NCI-H2171 (cell line): ENCODE measurements around the gene SHISA9.
"Not testable (repeated sequence)": the region's sequence is repeated elsewhere in the genome, so short reads cannot be mapped to it uniquely, and the experiment has no call there.

Experiments used
- DNase-seq: peaks from one replicate; lab custom pipeline; 2025; lab: John Stamatoyannopoulos, UW

The SHISA9 gene

DNA sequence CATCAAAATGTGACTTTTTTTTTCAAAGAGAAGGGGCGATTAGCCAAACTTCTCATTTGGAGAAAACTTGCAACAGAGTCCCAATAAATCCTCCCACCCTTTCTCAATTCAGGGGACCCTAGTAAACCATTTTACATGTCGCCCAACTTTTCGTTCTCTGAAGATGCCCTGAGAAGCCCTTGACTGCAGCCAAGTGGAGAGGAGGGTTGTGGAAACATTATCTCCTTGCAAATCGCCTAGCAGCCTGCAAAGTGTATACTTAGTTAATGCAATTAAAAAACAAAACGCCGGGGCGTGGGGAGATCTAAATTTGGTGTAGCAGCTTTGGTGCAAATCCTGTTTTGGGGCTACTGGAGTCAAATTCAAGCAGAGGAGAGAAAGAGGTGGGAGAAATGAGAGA lies 1.2 kb upstream of the SHISA9 start:
- DNase-seq = no peak

DNA sequence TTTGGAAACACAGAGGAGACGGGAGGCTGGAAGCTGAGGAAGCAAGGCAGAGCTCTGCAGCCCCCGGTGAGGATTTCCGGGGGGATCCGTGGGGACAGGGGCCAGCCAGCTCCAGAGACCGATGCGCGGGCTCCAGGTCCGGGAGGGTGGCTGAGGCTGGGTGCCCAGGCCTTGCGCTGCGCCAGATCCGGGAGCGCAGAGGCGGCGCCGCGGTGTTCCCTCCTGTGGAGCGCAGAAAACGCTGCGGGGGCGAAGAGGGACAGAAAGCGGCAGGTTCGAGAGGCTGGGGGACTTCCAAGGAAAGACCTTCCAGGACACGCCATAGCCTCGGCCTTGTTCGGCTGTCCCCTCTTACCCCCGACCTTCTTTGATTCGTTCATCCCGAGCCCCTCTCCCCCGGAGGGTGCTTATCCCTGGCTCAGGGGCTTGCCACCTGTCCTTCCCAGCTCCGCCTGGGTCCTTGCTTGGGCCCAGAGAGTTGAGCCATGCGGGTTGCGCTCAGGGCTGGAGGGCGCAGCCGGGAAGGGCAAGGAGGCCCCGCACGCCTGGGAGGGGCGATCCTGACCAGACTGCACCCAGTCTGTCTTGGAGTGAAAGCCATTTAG lies 697 bp upstream of the SHISA9 start:
- no peak for DNase-seq

DNA sequence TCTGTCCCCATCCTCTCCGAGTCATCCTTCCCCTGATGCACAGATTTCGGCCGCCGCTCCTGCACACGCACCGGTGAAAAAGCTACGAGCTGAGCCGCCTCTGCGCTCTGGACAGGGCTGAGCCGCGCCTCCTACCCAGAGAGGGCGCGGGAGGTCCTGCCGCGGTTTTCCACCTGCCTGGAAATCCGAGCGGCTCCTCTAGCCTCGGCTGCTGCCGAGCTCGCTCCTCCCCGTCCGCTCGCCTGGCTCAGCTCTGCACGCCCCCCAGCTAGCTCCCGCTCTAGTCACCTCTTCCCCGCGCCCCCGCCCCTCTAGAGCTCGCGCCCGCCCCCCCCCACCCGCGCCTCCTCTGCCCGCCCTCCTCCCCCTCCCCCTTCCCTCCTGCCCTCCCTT lies 198 bp upstream of the SHISA9 start:
- peak; percentile 79 for DNase-seq

DNA sequence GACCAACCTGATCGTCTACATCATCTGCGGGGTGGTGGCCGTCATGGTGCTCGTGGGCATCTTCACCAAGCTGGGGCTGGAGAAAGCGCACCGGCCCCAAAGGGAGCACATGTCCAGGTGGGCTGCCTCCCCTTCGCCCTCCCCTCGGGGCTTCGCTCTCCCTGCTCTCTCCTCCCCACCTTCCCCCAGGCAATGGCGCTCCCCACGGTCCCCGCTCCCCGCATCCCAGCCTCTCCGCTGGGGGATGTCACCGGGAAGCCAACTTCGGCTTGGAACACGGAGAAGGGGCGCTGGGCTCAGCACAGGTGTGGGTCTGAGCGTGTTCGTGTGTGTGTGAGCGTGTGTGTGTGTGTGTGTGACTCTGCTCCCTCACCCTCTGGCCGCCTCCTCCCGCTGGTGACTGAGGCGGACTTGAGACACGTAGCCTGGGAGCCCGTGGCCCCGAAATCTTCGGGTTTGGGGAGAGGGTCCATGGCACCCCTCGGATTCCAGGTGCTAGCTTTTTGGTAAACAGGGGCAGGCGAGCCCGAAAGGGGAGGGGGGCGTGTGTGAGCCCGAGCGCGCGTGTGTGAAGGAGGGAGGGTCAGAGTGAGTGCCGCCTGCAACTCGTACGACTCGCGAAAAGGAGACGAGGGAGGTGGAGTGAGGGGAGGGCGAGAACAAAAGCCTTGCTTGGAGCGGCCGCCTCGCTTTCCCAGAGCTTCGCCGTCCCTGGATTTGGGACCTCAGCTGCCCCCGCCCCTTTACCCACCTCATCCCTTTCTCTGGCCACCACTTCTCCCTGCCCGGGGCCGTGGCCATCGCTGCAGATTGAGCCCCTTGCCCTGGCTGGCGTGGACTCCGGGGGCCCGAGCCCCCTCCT lies 1.3 kb downstream of the SHISA9 start:
- peak; percentile 34 for DNase-seq

DNA sequence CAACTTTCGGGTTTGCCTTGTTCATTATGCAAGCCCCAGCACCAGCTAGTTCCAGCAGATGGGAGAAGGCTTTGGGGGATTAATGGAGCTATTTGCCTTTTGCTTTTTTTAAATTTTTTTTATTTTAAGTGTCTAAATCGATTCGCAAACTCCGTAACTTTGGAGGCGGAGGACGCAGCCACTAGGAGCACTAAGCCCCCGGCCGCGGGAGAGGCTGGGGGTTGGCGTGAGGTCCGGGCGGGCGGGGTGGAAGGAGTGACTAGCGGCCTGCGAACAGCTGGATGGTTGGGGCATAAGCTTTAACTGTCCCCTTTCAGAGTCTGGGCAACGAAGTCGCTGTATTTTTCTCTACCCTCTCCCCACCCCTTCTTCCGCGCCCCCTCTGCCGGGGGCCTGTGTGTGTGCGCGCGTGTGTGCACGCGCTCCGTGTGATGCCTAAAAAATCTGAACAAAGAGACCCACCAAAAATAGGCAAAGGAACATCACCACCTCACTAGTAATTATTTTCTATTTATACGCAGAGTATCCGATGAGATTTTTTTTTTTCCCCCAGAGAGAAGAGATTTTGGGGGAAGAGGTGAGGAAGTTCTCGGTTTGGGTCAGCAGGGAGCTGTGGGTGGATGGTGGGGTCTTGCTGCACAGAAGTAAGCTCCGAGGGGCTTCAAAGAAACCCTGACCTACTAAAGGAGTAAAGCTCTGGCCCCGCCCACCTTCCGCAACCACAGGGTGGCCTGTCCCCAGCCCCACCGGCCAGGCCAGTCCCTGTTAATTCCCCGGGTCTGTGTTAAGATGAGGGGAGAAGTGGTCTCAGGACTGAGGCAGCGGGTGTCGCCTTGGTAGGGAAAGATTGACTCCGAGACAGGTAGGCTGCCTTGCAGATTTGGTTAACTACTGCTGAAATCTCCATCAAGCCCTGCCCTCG lies 2.3 kb downstream of the SHISA9 start:
- no peak for DNase-seq

DNA sequence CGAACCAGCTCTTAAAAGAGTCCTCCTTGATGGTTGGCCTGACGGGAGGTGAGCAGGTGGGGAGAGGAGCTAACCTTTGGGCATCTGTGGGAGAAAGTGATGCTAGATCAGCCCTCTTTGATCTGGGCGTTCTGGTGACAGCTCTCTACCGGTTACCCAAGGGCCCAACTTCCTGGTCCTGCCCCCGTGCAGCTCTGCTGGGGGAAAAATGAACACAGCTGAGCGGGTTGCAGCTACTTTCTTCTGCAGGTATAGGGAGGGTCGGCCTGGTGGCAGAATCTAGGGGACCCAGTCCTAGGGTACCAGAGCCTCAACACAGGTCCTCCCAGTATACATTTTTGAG lies 2.9 kb downstream of the SHISA9 start:
- no peak for DNase-seq

DNA sequence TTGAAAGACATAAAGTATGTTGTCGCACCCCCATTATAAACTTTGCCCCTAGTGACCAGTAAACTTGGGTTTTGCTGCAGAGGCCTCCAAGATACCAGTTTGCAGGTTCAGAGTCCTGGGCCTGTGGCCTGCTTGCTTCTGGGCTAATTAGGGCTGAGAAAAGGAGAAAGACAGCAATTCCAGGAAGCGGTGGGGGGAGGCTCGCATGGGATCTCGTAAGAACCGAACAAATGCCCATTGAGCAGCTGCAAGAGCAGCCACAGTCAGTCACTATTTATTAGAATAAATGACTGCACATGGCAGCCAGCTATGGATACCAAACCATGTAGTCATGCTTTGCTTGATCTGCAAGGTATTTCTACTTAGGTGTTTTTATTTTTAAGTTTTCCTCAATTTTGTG lies 4.9 kb downstream of the SHISA9 start:
- no peak for DNase-seq

DNA sequence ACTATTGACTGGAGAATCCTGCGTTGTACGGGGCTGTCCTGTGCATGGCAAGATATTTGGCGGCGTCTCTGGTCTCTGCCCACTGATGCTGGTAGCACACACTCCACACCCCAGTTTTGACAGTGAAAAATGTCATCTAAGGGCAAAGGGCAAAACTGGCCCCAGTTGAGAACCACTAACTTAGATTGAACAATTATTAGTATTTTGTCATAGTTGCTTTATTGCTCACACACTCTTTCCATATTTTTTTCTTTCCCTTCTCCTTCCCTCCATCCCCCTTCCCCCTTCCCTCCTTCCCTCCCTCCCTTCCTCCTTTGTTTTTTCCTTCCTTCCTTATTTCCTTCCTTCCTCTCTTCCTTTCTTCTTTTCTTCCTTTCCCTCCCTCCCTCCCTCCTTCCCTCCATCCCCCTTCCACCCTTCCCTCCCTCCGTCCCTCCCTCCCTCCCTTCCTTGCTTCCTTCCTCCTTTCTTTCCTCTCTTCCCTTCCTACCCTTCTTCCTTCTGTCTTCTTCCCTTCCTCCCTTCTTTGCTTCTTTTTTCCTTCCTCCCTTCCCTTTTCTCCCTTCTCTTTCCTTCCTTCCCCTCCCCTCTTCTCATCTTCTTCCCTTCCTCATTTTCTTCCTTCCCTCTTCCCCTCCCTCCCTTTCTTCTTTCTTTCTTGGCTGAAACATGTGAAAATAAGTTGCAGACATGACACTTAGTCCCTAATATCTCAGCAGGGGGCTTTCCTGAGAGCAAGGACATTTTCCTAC lies 5.5 kb downstream of the SHISA9 start:
- no peak for DNase-seq

DNA sequence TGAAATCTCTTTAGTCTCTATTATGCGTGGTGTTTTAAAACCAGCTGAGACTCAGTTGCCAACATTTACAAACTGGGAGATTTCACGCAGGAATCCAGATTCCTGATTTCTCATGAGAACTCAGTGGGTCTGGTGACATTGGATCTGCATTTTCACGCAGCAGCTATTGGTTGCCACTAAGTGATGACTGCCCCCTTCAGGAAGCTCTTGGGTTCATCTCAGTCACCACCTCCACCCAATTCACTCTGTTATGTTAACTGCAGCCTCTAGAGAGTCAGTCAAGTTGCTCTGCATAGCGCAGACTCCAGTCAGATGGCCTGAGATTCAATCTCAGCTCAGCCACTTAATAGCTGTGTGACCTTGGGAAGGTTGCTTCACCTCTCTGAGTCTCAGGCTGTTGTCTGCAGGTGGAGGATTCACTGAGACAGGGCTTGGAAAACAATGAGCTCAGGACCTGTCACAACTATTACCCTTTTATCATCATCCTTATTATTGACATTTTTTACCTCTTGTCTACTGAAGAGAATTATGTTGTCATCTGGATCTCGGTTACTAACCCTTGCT lies 6.4 kb downstream of the SHISA9 start:
- no peak for DNase-seq

DNA sequence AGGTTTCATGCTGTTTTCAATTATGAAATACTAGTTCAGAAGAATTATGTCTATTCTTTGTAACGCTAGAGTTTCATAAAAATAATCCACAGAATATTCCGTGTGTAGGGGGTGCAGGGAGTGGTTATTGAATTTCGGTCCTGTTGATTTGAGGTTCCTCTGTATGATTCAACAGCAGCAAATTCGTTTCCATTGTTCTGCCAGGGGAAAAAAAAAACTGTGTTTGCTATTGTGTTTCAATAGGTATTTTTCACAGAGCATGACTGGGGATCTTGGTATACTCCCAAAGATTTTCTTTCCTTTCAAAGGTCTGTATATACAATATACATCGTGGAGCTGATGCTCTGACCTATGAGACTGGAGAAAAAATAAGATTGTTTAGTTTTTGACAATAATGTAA lies 15.8 kb downstream of the SHISA9 start:
- no peak for DNase-seq

DNA sequence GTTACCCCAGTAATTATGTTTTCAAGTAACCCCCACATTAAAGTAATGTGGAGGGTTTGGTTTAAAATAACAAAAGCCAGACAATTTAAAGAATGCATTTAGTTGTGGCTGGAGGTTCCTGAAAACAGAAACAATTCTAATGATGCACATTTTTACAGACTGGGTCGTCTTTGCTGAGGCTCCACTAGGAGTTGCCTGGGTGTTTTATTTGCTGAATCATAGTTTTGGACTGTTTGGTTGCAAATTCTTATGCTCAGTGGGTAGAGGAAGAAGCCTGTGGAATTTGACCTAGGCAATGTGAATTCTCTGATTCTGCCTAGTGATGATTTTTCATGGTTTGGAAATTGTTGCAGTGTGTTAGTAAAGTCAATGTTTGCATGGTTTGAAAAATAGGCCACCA lies 16.3 kb downstream of the SHISA9 start:
- no peak for DNase-seq

DNA sequence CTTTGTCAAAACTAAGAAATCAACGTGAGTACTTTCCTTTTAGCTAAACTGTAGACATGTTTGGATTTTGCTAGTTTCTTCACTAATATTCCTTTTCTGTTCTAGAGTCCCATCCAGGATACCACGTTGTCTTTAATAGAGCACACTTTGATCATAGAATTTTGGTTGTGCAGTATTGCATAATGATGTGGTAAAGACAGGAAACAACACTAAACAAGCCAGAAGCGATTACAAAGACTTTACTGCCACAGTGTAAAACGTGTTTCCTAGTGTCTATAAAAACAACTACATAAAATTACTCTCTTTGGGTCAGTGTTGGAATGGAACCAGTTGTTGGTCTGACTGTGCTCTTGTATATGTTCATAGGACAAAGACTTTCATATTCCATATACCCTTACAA lies 19.3 kb downstream of the SHISA9 start:
- no peak for DNase-seq

DNA sequence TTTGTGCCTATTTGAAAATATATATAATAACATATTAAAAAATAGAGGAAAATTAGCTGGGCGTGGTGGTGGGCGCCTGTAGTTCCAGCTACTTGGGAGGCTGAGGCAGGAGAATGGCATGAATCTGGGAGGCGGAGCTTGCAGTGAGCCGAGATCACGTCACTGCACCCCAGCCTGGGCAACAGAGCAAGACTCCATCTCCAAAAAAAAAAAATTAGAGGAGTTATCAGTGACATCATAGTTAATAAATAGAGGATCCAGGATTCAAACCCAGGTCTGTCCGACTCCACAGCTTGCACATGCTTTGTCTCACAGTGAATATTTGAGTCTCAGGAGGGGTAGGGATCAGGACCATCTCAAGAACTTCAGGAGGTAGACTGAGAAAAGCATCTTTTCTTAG lies 22.2 kb downstream of the SHISA9 start:
- not testable (repeated sequence) for DNase-seq

DNA sequence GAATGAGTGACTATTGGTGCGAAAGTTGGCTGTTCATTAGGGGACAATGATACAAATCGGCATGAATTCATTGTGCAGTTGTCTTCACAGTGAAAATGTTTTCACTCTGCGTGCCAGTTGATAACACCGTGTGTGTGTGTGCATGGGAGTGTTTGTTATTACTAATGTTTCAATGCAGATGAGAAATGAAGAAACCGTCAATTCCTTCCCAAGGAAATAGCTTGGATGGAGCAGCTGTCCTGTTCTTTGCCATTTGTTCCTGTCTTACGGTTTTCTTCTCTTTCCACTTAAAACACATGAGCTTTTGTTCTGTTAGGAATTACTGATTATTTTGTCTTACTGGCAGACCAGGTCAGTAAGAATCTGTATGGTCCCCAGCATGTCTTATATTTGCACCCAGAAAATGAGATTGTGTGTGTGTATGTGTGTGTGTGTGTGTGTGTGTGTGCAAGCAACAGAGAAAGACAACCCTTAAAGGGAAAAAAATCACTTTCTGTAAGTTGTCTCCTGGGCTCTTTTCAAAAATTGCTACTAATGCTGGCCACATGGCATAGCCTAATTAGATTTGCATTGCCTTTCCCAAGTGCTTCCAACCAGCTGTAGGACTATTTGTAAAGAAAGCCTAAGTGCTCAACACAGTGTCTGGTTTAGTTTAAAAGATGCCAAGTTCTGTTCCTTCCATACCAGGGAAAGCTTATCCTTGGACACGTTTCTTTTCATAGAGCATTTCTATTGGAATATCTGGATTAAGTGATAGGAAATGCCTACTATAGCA lies 23.8 kb downstream of the SHISA9 start:
- peak; percentile 6 for DNase-seq

DNA sequence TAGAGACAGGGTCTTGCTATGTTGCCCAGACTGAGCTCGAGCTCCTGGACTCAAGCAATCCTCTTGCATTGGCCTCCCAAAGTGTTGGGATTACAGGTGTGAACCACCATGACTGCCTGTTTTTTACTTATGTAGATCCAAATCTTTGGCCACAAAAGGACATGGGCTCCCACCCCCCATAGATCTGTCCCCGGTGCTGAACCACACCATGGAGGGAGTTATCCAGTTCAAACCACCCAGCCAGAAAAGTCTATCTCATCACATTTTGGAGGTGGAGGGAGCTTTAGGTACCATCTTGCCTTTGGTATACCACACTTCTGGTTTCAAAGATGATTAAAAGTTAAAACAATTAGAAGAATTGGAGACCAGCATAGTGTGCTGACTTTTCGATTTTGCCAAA lies 26.2 kb downstream of the SHISA9 start:
- no peak for DNase-seq

DNA sequence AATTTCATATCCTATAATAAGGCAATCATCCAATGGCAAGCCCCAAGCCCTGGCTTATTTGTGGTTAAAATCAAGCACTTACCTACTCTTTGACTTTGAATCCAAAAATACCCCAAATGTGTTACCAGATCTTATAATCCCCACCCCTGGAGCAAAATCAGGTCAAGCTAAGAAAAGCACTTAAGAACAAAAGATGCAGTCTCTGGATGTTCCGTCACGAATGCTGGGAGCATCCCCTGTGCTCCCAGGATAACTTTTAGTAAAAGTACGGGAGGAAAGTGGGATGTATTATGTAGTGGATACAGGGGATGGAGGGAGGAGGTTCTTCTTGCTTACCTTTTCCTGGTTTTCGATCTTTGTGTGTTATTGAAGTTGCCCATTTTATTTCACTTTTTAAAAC lies 29.5 kb downstream of the SHISA9 start:
- no peak for DNase-seq

DNA sequence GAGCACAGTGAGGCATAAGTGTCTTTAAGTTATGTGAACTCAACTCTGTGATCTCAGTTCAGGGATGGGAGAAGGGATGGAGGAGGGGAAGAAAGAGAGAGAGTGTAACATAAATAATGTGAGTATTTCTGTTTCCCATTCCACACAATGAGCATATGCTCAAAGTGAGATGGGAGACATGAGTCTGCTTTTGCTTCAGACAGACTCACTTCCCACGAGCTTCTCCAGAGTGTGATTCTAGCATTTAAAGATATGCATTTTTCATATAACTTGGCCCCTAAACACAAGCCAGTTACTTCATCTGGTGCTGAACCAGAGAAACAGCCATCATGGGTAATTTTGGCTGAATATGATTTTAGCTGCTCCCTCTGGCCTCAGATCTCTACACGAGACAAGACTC lies 35.0 kb downstream of the SHISA9 start:
- DNase-seq = no peak

DNA sequence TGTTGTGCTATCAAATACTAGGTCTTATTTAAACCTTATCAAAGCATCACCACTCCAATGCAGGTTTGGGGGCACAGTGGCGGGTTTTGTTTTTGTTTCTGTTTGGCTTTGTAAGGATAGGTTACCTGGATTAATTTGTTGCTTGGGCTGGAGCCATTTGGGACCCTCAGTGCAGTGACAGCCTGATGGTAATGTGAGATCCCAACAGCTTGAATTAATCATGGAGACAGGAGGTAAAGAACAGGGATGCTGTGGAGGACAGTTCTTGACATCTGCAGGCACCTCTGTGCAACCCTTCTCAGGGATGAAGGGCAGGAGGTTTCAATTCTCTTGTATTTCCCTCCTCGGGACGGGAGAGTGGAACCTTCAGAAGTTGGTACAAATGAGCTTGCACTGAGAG lies 40.5 kb downstream of the SHISA9 start:
- peak; percentile 52 for DNase-seq

DNA sequence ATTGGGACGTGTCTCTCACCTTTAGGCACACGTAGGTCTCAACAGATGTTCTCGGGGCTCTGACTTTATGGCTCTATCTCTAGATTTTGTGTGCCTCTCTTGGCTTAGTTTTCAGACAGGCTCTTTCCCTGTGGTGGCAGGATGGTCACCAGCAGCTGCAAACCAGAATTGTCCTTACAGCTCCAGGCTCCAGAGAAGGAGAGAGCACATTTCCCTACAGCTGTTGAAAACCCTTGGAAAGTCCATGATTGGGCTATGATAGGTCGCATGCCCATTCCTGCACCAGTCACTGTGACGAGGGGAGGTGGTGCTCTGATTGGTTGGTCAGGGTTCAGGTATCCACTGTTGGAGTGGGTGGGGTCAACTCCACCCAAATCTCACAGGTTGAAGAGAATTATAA lies 41.5 kb downstream of the SHISA9 start:
- no peak for DNase-seq

DNA sequence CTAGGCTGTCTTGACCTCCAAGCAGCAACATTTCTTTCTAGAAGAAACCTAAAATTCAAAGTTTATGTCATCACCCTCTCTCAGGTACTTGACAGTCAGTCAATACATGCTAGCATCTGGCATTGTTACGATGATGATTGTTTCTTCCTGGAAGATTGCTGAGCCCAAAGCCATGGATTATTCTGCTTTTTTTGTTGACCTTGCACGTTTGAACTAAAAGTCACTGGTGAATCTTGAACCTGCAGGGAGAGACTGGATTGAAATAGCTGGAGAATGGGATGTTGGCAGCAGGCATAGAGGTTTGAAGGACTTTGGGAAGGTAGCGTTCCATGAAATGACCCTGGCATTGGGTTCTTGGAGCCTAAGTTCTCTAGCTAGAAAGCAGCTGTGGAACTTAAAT lies 42.9 kb downstream of the SHISA9 start:
- DNase-seq = no peak

DNA sequence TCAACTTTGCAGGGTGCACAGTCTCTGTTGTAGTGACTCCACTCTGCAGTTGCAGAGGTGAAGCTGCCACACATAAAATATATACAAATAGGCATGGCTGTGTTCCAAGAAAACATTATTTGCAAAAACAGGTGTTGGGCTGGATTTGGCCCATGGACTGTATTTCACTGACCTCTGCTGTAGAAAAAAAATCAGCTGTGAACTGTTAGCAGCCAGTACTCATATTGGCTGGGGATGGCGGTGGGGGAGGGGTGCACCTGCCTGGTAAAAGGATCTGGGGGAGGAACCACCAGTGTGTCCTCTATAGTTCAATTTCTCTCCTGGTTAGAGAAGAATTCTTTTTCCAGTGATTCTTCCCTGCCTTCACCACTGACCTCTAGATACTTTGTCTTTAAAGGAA lies 50.0 kb downstream of the SHISA9 start:
- DNase-seq = no peak
